Stimulated activated CD4-positive, alpha-beta T cell treated with anti-CD3 and anti-CD28 coated beads, Interleukin-12 subunit alpha, Interleukin-12 subunit beta, amount 100 ng/mL, for 48 hours (primary cell): Measurements from ENCODE around the gene MAFF.
"Not testable (repeated sequence)": the region's sequence is repeated elsewhere in the genome, so short reads cannot be mapped to it uniquely, and the experiment has no call there.

Source experiments
- DNase-seq, 3 donors: peaks; one replicate each; pipeline ENCODE4 v3.0.0-alpha.2; 2020; ENCODE audit warnings: low read depth in 2 of 3, low spot score in 1 of 3

The MAFF gene

GRCh38 chr22:38222797-38223119, 21.0 kb downstream of the MAFF start:
- DNase-seq: no peak

- DNase-seq: no peak
Observed at GRCh38 chr22:38223289-38223960, 21.6 kb downstream of the MAFF start.

GRCh38 chr22:38226853-38227649, 25.3 kb downstream of the MAFF start:
- no peak for DNase-seq

- no peak for DNase-seq
Observed at GRCh38 chr22:38228326-38228872, 26.6 kb downstream of the MAFF start.

- no peak for DNase-seq
Observed at GRCh38 chr22:38228873-38229740, 27.3 kb downstream of the MAFF start.

- peak in 1 of 3 donors; percentile 30 for DNase-seq
Observed at GRCh38 chr22:38230108-38230825, 28.5 kb downstream of the MAFF start.

- no peak for DNase-seq
Observed at GRCh38 chr22:38230916-38231315, 29.1 kb downstream of the MAFF start.

GRCh38 chr22:38232196-38232595, 30.4 kb downstream of the MAFF start:
- DNase-seq: no peak

- DNase-seq: no peak
Observed at GRCh38 chr22:38233427-38233826, 31.6 kb downstream of the MAFF start.

GRCh38 chr22:38233856-38234255, 32.1 kb downstream of the MAFF start:
- DNase-seq: not testable (repeated sequence)

GRCh38 chr22:38235240-38235850, 33.6 kb downstream of the MAFF start:
- DNase-seq: no peak

GRCh38 chr22:38236786-38237185, 35.0 kb downstream of the MAFF start:
- no peak for DNase-seq

GRCh38 chr22:38238519-38239071, 36.8 kb downstream of the MAFF start:
- DNase-seq: no peak

- DNase-seq: no peak
Observed at GRCh38 chr22:38239101-38239761, 37.4 kb downstream of the MAFF start.

GRCh38 chr22:38240734-38241252, 39.0 kb downstream of the MAFF start:
- DNase-seq: no peak

GRCh38 chr22:38243007-38243765, 41.4 kb downstream of the MAFF start:
- DNase-seq: no peak

- DNase-seq: no peak
Observed at GRCh38 chr22:38244106-38244505, 42.3 kb downstream of the MAFF start.

- no peak for DNase-seq
Observed at GRCh38 chr22:38246046-38246658, 44.4 kb downstream of the MAFF start.
